HT1080 (cell line): ENCODE data around the gene MN1. TPM values are rescaled to one million over a fixed set of nuclear protein-coding genes. Genes with fewer than 3 reads are reported as not detected.

ENCODE experiments used
- DNase-seq: peaks from one replicate; pipeline ENCODE4 v3.0.0-alpha.2; 2015; ENCODE audit warnings: low read depth
- total RNA-seq: library from RNA; depleted of rRNA; stranded (reverse); fragments of >200 nt; shearing (Covaris generic); gene quantifications from 2 replicates; pipeline ENCODE4 v1.2.3, GENCODE V29; 2014; rRNA removed

MN1 gene
- total RNA-seq, 1 experiment from 2014 or later, result 0.69 TPM

DNA sequence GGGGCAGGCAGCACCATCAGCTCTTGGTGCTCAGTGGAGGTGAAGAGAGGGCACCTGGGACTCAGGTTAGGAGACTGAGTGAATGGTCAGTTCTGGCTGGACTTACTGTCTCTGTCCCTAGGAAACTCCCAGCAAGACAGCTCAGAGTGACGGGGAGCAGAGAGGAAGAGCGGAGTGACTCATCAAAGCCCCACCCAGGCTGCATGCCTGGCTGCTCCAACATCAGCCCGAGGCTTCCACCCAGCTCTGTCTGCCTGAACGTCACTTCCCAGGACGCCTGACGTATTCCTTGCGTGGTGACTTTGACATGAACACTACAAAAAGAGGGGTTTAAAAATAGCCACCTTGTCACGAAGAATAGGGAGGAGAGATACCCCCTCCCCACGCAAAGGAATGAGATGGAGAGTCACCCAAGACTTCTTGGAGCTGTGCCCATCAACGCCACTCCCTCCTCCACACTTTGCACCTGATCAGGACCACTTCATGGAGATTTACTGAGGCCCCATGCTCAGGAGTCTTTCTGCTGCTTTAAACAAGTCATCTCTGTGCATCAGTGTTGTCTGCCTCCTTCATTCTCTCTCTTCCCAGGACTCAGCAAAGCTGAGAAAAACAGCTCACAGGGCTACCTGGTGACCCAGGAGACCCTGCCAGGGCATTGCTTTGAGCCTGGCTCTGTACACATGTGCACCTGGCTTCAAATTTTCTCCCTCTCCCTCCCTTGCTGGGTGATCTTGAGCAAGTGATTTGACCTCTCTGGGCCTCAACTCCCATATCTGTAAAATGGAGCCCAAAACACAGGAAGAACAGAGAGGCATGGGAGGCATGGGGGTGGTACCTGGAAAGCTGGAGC is 83.1 kb downstream of the MN1 start:
- DNase-seq, result peak; percentile 95

DNA sequence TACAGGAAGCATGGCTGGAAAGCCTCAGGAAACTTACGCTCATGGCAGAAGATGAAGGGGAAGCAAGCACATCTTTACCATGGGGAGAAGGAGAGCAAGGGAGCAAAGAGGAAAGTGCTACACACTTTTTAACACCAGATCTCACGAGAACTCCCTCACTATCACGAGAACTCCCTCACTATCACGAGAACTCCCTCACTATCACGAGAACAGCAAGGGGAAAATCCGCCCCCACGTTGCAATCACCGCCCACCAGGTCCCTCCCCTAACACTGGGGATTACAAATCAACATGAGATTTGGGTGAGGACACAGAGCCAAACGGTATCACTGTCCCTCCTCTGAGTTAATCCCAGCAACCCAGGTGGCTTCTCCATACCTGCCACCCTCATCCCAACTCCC is 84.5 kb downstream of the MN1 start:
- no peak for DNase-seq

DNA sequence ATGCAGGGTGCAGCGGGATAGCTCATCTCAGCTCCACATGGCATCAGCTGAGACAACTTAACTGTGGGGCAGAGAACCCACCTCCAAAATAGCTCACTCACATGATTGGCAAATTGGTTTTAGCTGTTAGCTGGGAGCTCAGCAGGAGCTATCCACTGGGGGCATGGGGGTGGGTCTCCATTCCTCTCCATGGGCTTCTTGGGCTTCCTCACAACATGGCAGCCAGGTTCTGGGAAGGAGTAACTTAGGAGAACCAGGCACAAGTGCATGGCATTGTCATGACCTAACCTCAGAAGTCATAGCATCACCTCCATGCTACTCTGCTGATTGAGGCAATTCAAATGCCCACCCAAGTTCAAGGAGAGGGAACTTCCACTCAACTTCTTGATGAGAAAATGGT is 85.5 kb downstream of the MN1 start:
- DNase-seq, result no peak

DNA sequence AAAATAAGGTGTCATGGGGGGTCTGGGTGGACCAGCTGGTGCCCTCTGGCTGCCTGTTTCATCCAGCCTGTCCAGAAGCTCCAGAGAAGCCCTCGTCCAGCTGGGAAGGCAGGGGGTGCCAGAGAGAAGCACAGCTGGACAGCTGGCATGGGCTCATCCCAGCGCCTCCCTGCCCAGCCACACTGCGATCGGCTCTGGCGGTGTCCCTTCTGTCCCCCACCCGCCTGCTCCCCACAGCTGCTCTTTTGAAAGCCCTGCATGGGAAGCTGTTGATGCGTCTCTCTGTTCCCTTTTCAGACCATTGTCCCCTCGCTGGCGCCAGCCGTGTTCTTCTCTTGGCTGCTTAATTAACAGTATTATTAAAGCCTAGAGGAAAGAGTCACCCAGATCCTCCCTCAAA is 86.5 kb downstream of the MN1 start:
- DNase-seq, result no peak

DNA sequence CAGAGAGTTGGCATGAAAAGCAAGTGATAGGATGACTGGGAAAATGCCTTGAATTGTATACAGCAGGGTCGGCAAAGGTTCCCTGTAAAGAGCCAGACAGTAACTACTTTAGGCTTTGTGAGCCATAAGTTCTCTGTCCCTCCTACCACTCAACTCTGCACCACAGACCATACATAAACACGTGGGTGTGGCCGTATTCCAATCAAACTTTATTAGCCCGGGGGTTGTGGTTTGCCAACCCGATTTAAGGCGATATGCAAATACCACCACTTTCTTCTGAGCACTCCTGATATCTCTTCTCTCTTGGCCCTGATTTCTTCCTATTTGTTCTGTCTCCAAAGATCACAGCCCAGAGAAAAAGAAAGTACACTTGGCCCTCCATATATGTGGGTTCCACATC is 87.5 kb downstream of the MN1 start:
- no peak for DNase-seq

DNA sequence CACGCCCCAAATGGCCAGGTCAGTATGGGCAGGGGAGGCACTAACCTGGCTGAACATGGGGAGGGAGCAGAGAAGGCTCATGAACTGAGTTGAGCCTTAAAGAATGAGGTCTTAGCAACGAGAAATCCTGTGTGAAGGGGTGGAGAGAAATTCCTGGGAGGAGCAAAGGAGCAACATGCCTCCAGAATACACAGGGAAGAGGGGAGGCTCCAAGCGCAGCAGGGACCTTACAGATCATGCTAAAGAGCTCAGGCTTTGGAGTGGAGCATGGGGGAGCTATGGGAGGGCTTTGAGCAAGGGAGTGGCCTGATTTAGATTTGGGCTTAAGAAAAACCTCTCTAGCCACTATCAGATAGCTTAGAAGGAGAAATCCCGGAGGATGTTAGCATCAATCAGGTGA is 88.1 kb downstream of the MN1 start:
- DNase-seq, result no peak

DNA sequence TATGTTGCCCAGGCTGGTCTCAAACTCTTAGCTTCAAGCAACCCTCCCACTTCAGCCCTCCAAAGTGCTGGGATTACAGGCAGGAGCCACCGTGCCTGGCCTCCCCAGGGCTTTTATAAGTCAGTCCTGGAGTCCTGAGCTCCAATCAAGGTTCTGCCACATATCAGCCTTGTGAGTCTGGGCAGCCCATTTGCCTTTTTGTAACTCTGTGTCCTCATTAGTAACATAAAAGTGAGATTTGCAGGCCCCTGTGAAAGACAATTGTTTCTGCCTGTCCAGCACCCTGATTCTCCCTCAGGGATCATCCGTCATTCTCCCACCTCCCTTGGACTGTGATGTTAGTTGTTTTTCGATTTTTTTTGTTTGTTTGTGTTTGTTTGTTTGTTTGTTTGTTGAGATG is 89.8 kb downstream of the MN1 start:
- no peak for DNase-seq

DNA sequence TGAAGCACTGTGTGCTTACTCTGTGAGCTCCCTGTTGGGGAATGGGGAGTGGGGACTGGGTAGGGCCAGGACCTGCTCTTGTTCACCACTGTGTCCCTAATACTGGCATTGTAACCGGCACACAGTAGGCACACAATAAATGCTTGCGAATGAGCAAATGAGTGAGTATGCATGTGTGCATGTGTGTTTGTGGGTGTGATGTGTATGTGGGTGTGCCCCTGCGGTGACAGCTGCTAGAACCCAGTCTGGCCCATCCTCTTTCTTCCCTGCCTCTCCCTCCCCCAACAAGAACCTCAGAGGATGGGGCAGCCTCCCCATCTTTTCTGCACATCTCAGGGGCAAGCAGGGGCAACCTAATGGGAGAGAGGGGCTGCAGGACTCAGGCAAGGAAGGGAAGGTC is 90.5 kb downstream of the MN1 start:
- DNase-seq, result no peak

DNA sequence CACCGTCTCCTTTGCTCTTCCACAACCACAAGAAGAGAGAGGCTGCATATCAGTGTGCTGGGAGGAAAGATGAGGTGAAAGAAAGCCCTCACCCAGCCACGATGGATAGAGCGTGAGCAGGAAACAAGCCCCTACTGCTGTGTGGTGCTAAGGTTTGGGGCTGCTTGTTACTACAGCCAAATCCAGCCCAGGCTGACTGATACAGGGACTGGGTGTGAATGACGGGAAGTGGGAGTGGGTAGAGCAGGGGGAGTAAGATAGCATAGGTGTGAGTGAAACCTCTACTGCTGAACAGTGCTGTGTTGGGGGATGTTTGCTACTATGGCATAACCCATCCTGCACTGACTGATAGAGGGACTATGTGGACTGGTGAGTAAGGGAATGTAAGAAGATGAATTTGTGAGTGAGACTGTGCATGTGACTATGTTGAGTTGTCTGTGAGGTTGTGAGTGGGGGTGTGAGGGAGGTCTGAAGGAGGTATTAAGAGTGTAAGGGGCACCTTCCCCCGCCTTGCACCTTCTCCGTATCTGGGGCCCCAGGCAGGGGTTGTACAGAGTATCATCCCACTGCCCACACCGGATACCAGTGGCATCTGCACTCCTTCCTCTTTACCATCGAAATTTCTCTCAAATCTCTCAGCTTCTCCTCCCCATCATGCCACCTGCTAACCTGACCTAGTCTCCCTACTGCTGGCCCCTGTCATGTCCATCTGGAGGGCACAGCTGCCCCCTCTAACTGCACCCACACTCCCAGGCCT is 91.5 kb downstream of the MN1 start:
- no peak for DNase-seq

DNA sequence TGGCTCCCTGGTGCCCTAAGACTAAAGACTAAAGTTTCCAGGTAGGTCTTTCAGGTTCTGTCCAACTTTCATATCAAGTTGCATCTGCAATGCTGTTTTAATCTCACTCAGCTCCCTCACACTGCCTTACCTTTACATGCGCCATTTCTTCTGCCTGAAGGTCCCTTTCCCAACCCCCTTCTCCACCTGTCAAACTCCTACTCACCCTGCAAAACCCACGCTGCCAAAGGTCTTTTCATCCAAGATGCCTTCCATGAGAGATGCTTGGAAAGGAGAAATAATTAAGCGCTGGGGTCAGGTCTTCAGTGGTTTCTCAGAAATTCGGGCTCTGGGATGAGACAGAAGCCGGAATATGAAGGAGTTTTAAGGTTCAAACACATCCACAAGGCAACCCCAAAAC is 95.1 kb downstream of the MN1 start:
- DNase-seq, result no peak

DNA sequence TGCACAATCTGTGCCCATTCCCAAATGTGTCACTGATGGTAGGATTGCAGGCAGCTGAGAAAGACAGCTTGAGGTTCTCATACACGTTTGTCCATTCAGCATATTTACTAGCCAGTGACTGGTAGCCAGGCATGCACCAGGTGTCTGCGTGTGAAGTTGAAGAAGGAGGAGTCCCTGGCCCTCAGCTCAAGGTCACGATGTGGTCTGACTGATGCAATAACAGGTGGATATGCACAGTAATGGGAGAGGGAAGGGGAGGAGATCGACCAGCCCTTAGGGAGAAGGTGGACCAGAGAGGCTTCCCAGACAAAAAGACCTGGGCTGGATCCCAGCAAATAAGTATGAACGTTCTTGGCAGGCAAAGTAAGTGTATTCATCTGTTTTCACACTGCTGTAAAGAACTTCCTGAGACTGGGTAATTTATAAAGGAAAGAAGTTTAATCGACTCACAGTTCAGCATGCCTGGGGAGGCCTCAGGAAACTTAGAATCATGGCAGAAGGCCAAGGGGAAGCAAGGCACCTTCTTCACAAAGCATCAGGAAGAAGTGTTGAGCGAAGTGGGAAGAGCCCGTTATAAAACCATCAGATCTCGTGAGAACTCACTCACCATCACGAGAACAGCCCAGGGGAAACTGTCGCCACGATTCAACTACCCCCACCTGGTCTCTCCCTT is 96.0 kb downstream of the MN1 start:
- no peak for DNase-seq

DNA sequence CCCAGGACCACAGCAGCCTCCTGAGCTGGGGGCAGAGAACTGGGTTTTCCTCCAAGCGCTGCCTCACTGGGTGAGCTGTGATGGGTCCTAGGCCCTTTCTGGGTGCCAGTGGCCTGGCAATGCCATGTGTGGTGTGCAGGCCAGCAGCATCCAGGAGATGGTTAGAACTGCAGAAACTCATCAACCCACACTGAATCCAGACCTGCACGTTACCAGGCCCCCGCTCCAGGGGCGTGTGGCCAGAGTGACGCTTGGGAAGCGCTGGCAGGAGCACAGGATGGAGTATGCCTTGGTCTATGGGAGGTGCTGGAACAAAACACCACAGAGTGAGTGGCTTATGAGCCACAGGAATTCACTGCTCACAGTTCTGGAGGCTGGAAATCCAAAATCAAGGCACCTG is 97.0 kb downstream of the MN1 start:
- no peak for DNase-seq

DNA sequence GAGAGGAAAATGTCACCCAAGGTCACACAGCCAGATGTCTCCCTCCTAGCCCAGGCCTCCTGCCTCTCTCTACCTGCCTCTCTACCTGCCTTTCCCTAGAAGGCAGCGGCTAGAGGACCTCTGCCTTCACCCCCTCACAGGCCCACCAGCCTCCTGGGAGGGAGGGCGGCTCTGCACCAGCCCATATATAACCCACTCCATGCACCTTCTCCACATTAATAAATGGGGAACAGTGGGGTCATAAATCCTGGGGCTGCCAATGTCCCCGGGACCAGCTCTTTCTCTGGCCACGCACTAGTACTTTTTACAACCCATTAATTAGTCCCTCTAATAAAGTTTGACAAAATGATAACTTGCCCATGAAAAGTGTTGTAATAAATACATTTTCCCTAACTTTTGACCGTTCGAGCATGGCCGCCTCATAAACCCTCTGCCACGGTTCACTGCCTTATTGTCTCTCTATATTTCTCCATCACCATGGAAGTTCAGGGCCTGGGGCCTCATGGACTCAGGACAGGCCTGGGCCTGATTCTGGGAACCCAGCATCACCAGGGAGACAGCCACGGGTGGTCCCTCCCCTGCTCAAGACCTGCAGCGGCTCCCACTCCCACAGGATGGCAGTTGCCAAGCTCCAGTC is 102.1 kb downstream of the MN1 start:
- no peak for DNase-seq

DNA sequence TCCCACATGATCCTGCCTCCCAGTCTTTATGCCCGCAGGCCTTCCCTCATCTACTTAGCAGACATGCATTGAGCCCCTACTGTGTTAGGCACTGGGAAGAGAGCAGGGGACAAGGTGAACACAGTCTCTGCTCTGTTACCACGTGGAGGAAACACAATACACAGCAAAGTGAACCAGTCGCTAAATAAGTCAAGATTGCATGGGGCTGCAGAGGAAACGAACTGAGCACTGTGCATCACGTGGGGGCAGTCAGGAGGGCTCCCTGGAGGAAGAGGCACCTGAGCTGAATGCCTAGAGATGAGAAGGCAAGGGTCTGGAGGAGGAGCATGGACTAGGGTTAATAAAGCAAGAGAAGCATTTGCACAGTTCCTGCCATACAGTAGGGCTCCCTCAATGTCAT is 102.7 kb downstream of the MN1 start:
- no peak for DNase-seq

Other genes starting within 250 kb of the MN1 start
- 12.7 and 19.2 TPM in 2 replicates for gene PITPNB, start 117.5 kb upstream of the MN1 start, total RNA-seq